Heart right ventricle (tissue), 16 donors: ENCODE results near the gene SLCO2A1. TPM values are rescaled to one million over a fixed set of nuclear protein-coding genes. Genes with fewer than 3 reads are reported as not detected.

Experiments used
- ATAC-seq, 8 donors: fragments of 200-7000 bp; cut with Tn5 transposase; one replicate each; pipeline ENCODE4 v1.9.1; 2020; ENCODE audit warnings: mild to moderate bottlenecking in 8 of 8, moderate library complexity in 8 of 8, moderate number of reproducible peaks in 1 of 8
- DNase-seq, 2 donors: peaks; one replicate each; pipeline ENCODE4 v3.0.0-alpha.2; 2020
- H3K27ac ChIP-seq, 10 donors: fragments of 200-600 bp; sonication (generic) in 2 of 10; one replicate each; pipeline versions ENCODE4 v1.5.0 to v1.8.0; 2020 to 2022; ENCODE audit warnings: mild to moderate bottlenecking in 3 of 10
- H3K27me3 ChIP-seq, 7 donors: fragments of 200-600 bp; one replicate each; pipeline ENCODE4 v1.8.0; 2021 to 2022; ENCODE audit warnings: mild to moderate bottlenecking in 2 of 7
- H3K36me3 ChIP-seq, 9 donors: fragments of 200-600 bp; sonication (generic) in 1 of 9; one replicate each; pipeline versions ENCODE4 v1.5.0 to v1.8.0; 2020 to 2022; ENCODE audit warnings: mild to moderate bottlenecking in 2 of 9
- H3K4me1 ChIP-seq, 9 donors: fragments of 200-600 bp; sonication (generic) in 1 of 9; one replicate each; pipeline versions ENCODE4 v1.5.0 to v1.8.0; 2020 to 2022; ENCODE audit warnings: mild to moderate bottlenecking in 4 of 9
- H3K4me3 ChIP-seq, 10 donors: fragments of 200-600 bp; sonication (generic) in 2 of 10; one replicate each; pipeline versions ENCODE4 v1.5.0 to v1.8.0; 2020 to 2022; ENCODE audit warnings: mild to moderate bottlenecking in 7 of 10, moderate library complexity in 2 of 10
- H3K9me3 ChIP-seq, 11 donors: fragments of 200-600 bp in 10 of 11; sonication (generic) in 2 of 11; one replicate each; pipeline versions ENCODE4 v1.5.0 to v1.8.0; 2013 to 2022; ENCODE audit warnings: mild to moderate bottlenecking in 2 of 11, control low read depth in 1 of 11, moderate library complexity in 1 of 11
- CTCF ChIP-seq, 9 donors: fragments of 200-600 bp; sonication (generic) in 2 of 9; IDR thresholded peaks; one replicate each; pipeline versions ENCODE4 v1.5.0 to v1.8.0; 2021 to 2022; ENCODE audit warnings: antibody characterized with exemption in 9 of 9, mild to moderate bottlenecking in 5 of 9, moderate library complexity in 1 of 9
- WGBS, 2 donors: extraction: QIAGEN DNeasy Blood & Tissue Kit; methylation state at CpG; one replicate each; pipeline ENCODE4 v1.1.7; 2013; ENCODE audit warnings: inconsistent platforms in 1 of 2; 5-methylcytosine and 5-hydroxymethylcytosine counted together
- intact Hi-C, 10 donors: fragments of 100-400 bp; cut with DNase I; formaldehyde crosslinking; loops; one replicate each; pipeline versions ENCODE4 v1.11.1 to v1.14.2; 2022
- polyA plus RNA-seq, 2 donors: library from polyadenylated mRNA; stranded (reverse); fragments of 200-250 nt; gene quantifications; one replicate each; pipeline ENCODE4 v1.2.3, GENCODE V29; 2013
- total RNA-seq, 10 donors: library from RNA; stranded (reverse); fragmentation: NEBNext Ultra II Directional in 3 of 10; extraction: Animal tissue kit (Norgen Biotek cat#: 25700) in 3 of 10; gene quantifications; one replicate each; pipeline versions ENCODE4 v1.2.1 to v1.2.4, GENCODE V29; 2021 to 2023
- donor health status: Arrhythmogenic right ventricular cardiomyopathy.
- donor health status: ischemic (EF 13 %, LVEDD 7.1; RV severe dilation, severe dysfunction).
- donor health status: healthy with polysubstance abuse.
- donor health status: DM: no; HTN: yes; CAD: no.
- donor health status: DM: no; HTN: no; CAD: no.
- donor health status: ischemic (EF 25% LVEDD 6.9; RV normal size, moderate dysfunction).
- donor health status: ischemic (EF 25% LVEDD 5.7; RV mildly dilated, moderate dysfunction).
- donor health status: healthy.
- donor health status: DM: yes; HTN: yes; CAD: no.
- donor health status: Ischemic cardiomyopathy.
- donor health status: ischemic (EF 35%, LVEDD 5.7; RV mildly dilated, moderate dysfunction).
- donor health status: nonischemic (EF 11% LVEDD 7.7; RV severe dilation, severe dysfunction).
- donor health status: DM: yes; HTN: yes; CAD: no.
- donor health status: PGD.
- donor health status: ischemic (EF 29% LVEDD 5.4; RV normal size, mild dysfunction).
- donor health status: nonischemic (EF 23%, LVEDD 6.1; RV moderate dilation, normal function).

Gene SLCO2A1
- total and polyA plus RNA-seq, 12 donors = 3.6 to 30.4 (median 10.0) TPM

DNA sequence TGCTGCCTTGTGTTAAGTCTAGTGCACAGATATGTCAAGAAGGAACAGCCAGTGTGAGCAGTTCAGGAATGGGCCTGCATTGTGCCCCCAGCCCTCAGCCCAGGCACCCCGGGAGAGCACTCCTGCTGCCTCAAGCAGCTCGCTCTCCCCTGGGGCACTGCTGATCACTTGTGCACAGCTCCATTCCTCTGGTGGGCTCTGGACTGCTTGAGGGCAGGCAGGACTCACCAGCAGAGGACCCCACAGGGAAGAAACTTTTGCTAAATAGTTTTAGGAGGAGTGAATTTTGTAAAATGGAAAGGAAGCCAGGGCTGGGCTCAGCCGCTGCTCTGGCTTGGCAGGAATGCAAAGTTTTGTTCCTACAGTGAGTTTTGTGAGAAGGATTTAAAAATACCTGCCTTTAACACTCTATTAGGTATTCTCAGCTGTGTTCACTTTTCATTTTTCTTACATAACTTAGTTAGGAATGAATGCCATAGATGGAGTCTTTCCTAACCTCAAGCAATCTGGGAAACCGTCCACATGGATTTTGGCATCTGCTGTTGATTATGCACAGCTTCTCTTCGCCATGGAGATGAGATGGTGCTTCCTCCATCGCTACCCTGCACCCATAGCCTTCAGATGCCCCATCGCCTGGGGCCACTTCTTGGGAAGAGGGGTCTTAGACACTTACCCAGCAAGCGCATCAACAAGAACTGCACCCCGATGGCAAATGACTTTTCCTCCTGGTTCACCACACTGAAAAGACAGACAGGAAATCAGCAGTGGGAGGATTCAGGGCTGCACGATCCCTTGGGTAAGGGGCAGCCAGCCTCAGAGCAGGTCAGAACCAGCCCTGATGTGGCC lies 91.7 kb downstream of the SLCO2A1 start:
- DNase-seq (no peak), ATAC-seq (no peak)

GRCh38 chr3:133937061-133937686 lies 92.6 kb downstream of the SLCO2A1 start:
- intact Hi-C loops = loop anchor here in 6 of 10 donors (5.0 to 10.0 kb wide), 5 partner anchors 98 to 548 kb away; partner anchors contain the start of genes ANAPC13 (in 1 of the 6) and CEP63 (in 1 of the 6)
- 90 to 92% methylated on average over 8 of the region's 8 CpGs for WGBS, 2 donors
- no peak for ATAC-seq

More for the DNA sequence above, 91.7 kb downstream of the SLCO2A1 start:
- WGBS, 2 donors = 67 to 68% methylated on average over 10 of the region's 10 CpGs
- no peak for TF ChIP-seq CTCF (IDR thresholded peaks at IDR 0.05)
- Histone ChIP-seq H3K4me1 (peaks cover 0 to 17% (median 8%) of the 10 kb centered on the region in 9 donors), H3K27me3 (no peaks in the 10 kb centered on the region), H3K9me3 (no peaks in the 10 kb centered on the region), H3K27ac (no peak overlapping the region), H3K4me3 (no peak overlapping the region), H3K36me3 (no peaks in the 10 kb centered on the region)
- intact Hi-C loops = loop anchor here in 6 of 10 donors (5.0 to 10.0 kb wide), 5 partner anchors 97 to 547 kb away; partner anchors contain the start of genes ANAPC13 (in 1 of the 6) and CEP63 (in 1 of the 6)

DNA sequence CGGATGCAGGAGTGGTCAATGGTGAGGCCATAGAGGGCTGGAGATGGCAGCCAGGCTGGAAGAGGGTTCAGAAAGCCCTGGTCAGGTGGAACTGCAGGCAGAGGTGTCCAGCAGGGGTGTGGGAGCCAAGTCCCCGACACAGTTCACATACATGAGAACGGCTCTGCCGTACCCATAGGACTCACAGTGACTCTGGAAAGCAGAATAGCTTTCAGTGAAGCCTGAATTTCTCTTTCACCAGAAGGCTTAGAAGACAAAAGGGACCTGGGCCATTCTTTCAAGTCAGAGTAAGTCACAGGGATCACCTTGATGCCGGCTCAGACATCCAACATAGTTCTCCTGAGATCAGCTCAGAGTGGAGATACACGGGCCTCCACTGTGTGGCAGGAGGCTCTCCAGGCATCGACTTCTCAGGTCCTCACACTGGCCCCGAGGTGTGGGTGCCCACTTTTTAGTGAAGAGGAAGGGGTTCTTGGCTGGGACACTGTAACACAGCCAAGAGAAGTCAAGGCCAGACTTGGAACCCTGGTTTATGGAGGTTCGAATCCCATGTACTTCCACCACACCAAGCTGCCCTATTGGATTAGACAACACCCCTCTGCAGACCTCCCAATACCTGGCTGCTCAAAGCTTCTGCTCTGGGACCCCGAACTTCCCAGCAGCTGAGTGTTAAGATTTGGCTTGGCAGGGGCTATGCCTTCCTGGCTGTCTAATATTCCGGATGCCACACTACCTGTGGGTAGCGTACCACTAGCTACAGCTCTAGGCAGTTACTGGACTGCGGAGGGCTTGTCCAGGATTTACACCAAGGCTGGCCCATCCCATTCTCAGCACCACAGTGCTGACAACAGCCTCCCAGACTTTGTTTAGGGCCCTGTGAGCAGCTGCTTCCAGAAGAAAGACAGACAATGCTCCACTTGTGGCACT lies 93.6 kb downstream of the SLCO2A1 start:
- Histone ChIP-seq H3K4me1 (peaks cover 0 to 17% (median 8%) of the 10 kb centered on the region in 9 donors), H3K9me3 (no peaks in the 10 kb centered on the region), H3K27ac (no peak overlapping the region), H3K4me3 (no peak overlapping the region), H3K27me3 (no peaks in the 10 kb centered on the region), H3K36me3 (no peaks in the 10 kb centered on the region)
- ATAC-seq (no peak), DNase-seq (no peak)
- TF ChIP-seq CTCF (IDR thresholded peaks at IDR 0.05) = no peak
- WGBS, 2 donors = 94 to 95% methylated on average over 13 of the region's 13 CpGs
- intact Hi-C loops = loop anchor here in 6 of 10 donors (5.0 to 10.0 kb wide), 5 partner anchors 99 to 549 kb away; partner anchors contain the start of genes ANAPC13 (in 1 of the 6) and CEP63 (in 1 of the 6)

More at GRCh38 chr3:133937061-133937686, 92.6 kb downstream of the SLCO2A1 start:
- Histone ChIP-seq H3K27ac (no peak overlapping the region), H3K36me3 (no peaks in the 10 kb centered on the region), H3K9me3 (no peaks in the 10 kb centered on the region), H3K4me1 (peaks cover 0 to 17% (median 8%) of the 10 kb centered on the region in 9 donors), H3K4me3 (no peak overlapping the region), H3K27me3 (no peaks in the 10 kb centered on the region)
- no peak for DNase-seq
- TF ChIP-seq CTCF (IDR thresholded peaks at IDR 0.05) = no peak
